ENCODE results near the gene NAGA. TPM values are rescaled to one million over a fixed set of nuclear protein-coding genes. Genes with fewer than 3 reads are reported as not detected.

The NAGA gene

GRCh38 chr22:42016111-42016510 is 54.5 kb downstream of the NAGA start:
- no peak overlapping the region for H3K4ac ChIP-seq (ENCODE audit: low read depth in 1 of 2, low read length in 2 of 2)
- no peak overlapping the region for H3K27ac ChIP-seq (ENCODE audit: low read length, poor library complexity, severe bottlenecking)
- H3K27me3 ChIP-seq (ENCODE audit: control insufficient read depth in 1 of 2, insufficient read depth in 1 of 2, low read length in 2 of 2), result peaks cover 15 to 22% of the 10 kb centered on the region in 2 experiments
- no peaks in the 10 kb centered on the region for H3K4me1 ChIP-seq (ENCODE audit: control insufficient read depth, insufficient read depth, low read depth, low read length)
- H4K8ac ChIP-seq (ENCODE audit: low read length), result no peak overlapping the region
- no peak overlapping the region for H3K4me3 ChIP-seq (ENCODE audit: insufficient read depth in 1 of 2, low read depth in 1 of 2, low read length in 2 of 2)
- no peak overlapping the region for H2AFZ ChIP-seq (ENCODE audit: low read depth, low read length)
- 95% methylated on average over 8 of the region's 10 CpGs for WGBS
- H2BK15ac ChIP-seq (ENCODE audit: low read depth, poor library complexity, severe bottlenecking), result no peak overlapping the region
- H3K79me1 ChIP-seq (replicated peaks; ENCODE audit: low read length, poor library complexity, severe bottlenecking), result no peaks in the 10 kb centered on the region
- H3K4me2 ChIP-seq (ENCODE audit: low read length, poor library complexity, severe bottlenecking), result no peak overlapping the region
- DNase-seq, result no peak
- H3K9ac ChIP-seq (ENCODE audit: low read length), result no peak overlapping the region
- no peak overlapping the region for H2AK5ac ChIP-seq (ENCODE audit: low read length, severe bottlenecking)
- no peak overlapping the region for H3K18ac ChIP-seq (ENCODE audit: low read depth in 1 of 2, low read length in 2 of 2)
- no peak overlapping the region for H3K14ac ChIP-seq (ENCODE audit: low read length in 2 of 2)
- no peak overlapping the region for H2BK12ac ChIP-seq (ENCODE audit: low read length in 2 of 2)
- no peaks in the 10 kb centered on the region for H3K36me3 ChIP-seq (ENCODE audit: control insufficient read depth in 1 of 2, insufficient read depth in 2 of 2, low read depth in 1 of 2, low read length in 2 of 2)
- no peak overlapping the region for H2BK120ac ChIP-seq (ENCODE audit: low read depth, low read length)
- H4K91ac ChIP-seq (ENCODE audit: low read length), result no peak overlapping the region
- no peak overlapping the region for H2BK5ac ChIP-seq (ENCODE audit: low read depth, low read length, poor library complexity, severe bottlenecking)
- peaks cover 17% of the 10 kb centered on the region for H3K9me3 ChIP-seq (ENCODE audit: control insufficient read depth, low read length)
- no peak overlapping the region for H3K23ac ChIP-seq (ENCODE audit: low read length in 2 of 2)

DNA sequence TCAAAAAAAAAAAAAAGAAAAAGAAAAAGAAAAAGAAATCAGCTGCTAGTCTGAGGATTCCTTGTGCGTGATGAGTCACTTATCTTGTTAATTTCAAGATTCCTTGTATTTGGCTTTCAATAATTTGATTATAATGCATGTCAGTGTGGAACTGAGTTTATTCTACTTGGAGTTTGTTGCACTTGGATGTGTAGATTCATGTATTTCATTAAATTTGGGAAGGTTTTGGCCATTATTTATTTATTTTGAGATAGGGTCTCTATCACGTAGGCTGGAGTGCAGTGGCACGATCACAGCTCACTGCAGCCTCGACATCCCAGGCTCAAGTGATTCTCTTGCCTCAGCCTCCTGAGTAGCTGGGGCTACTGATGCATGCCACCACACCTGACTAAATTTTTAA is 57.2 kb downstream of the NAGA start:
- Histone ChIP-seq H2BK120ac (ENCODE audit: low read depth, low read length) (no peak overlapping the region), H2BK12ac (ENCODE audit: low read length in 2 of 2) (no peak overlapping the region), H4K91ac (ENCODE audit: low read length) (no peak overlapping the region), H3K18ac (ENCODE audit: low read depth in 1 of 2, low read length in 2 of 2) (no peak overlapping the region), H2AFZ (ENCODE audit: low read depth, low read length) (no peak overlapping the region), H3K27ac (ENCODE audit: low read length, poor library complexity, severe bottlenecking) (no peak overlapping the region), H3K79me1 (replicated peaks; ENCODE audit: low read length, poor library complexity, severe bottlenecking) (no peaks in the 10 kb centered on the region), H3K23ac (ENCODE audit: low read length in 2 of 2) (no peak overlapping the region), H3K9me3 (ENCODE audit: control insufficient read depth, low read length) (peaks cover 25% of the 10 kb centered on the region), H3K4me3 (ENCODE audit: insufficient read depth in 1 of 2, low read depth in 1 of 2, low read length in 2 of 2) (no peak overlapping the region), H4K8ac (ENCODE audit: low read length) (no peak overlapping the region), H3K9ac (ENCODE audit: low read length) (no peak overlapping the region), H3K27me3 (ENCODE audit: control insufficient read depth in 1 of 2, insufficient read depth in 1 of 2, low read length in 2 of 2) (peaks cover 6 to 8% of the 10 kb centered on the region in 2 experiments), H2AK5ac (ENCODE audit: low read length, severe bottlenecking) (no peak overlapping the region), H2BK15ac (ENCODE audit: low read depth, poor library complexity, severe bottlenecking) (no peak overlapping the region), H3K4ac (ENCODE audit: low read depth in 1 of 2, low read length in 2 of 2) (no peak overlapping the region), H3K4me1 (ENCODE audit: control insufficient read depth, insufficient read depth, low read depth, low read length) (no peaks in the 10 kb centered on the region), H3K4me2 (ENCODE audit: low read length, poor library complexity, severe bottlenecking) (no peak overlapping the region), H3K36me3 (ENCODE audit: control insufficient read depth in 1 of 2, insufficient read depth in 2 of 2, low read depth in 1 of 2, low read length in 2 of 2) (no peaks in the 10 kb centered on the region), H3K14ac (ENCODE audit: low read length in 2 of 2) (no peak overlapping the region), H2BK5ac (ENCODE audit: low read depth, low read length, poor library complexity, severe bottlenecking) (no peak overlapping the region)
- 81% methylated on average over 3 of the region's 4 CpGs for WGBS
- DNase-seq, result no peak

DNA sequence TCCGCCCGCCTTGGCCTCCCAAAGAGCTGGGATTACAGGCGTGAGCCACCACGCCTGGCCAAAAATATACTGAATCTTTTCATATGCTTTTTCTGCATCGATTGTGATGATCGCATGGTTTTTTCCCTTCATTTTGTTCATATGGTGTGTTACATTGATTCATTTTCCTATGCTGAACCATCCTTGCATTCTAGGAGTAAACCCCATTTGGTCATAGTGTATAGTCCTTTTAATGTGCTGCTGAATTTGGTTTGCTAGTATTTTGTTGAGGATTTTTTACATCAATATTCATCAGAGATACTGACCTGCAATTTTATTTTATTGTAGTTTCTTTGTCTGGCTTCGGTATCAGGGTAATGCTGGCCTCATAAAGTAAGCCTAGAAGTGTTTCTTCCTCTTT is 59.8 kb downstream of the NAGA start:
- Histone ChIP-seq H4K91ac (ENCODE audit: low read length) (no peak overlapping the region), H3K4me1 (ENCODE audit: control insufficient read depth, insufficient read depth, low read depth, low read length) (no peaks in the 10 kb centered on the region), H2AFZ (ENCODE audit: low read depth, low read length) (no peak overlapping the region), H3K27me3 (ENCODE audit: control insufficient read depth in 1 of 2, insufficient read depth in 1 of 2, low read length in 2 of 2) (peaks cover 0 to 6% of the 10 kb centered on the region in 2 experiments), H4K8ac (ENCODE audit: low read length) (no peak overlapping the region), H3K4me2 (ENCODE audit: low read length, poor library complexity, severe bottlenecking) (no peak overlapping the region), H3K9ac (ENCODE audit: low read length) (no peak overlapping the region), H2BK120ac (ENCODE audit: low read depth, low read length) (no peak overlapping the region), H3K18ac (ENCODE audit: low read depth in 1 of 2, low read length in 2 of 2) (no peak overlapping the region), H3K27ac (ENCODE audit: low read length, poor library complexity, severe bottlenecking) (no peak overlapping the region), H3K36me3 (ENCODE audit: control insufficient read depth in 1 of 2, insufficient read depth in 2 of 2, low read depth in 1 of 2, low read length in 2 of 2) (no peaks in the 10 kb centered on the region), H3K4me3 (ENCODE audit: insufficient read depth in 1 of 2, low read depth in 1 of 2, low read length in 2 of 2) (no peak overlapping the region), H3K79me1 (replicated peaks; ENCODE audit: low read length, poor library complexity, severe bottlenecking) (no peaks in the 10 kb centered on the region), H2BK12ac (ENCODE audit: low read length in 2 of 2) (no peak overlapping the region), H3K23ac (ENCODE audit: low read length in 2 of 2) (no peak overlapping the region), H2AK5ac (ENCODE audit: low read length, severe bottlenecking) (no peak overlapping the region), H3K9me3 (ENCODE audit: control insufficient read depth, low read length) (peaks cover 30% of the 10 kb centered on the region), H3K14ac (ENCODE audit: low read length in 2 of 2) (no peak overlapping the region), H2BK15ac (ENCODE audit: low read depth, poor library complexity, severe bottlenecking) (no peak overlapping the region), H2BK5ac (ENCODE audit: low read depth, low read length, poor library complexity, severe bottlenecking) (no peak overlapping the region), H3K4ac (ENCODE audit: low read depth in 1 of 2, low read length in 2 of 2) (no peak overlapping the region)
- no peak for DNase-seq
- 82% methylated on average over 5 of the region's 7 CpGs for WGBS

Small RNA genes within 50 kb of the gene (small RNA-seq; reads per million reads assigned to genes)
- not detected for gene SNORD13P1 (ENCODE audit: low read depth)

Data from mesenchymal stem cell (in vitro differentiated cells and primary cell).